Endothelial cell of umbilical vein (primary cell): ENCODE results near the gene CDC14B. TPM values are rescaled to one million over a fixed set of nuclear protein-coding genes. Genes with fewer than 3 reads are reported as not detected.

Experiments
- BruUV-seq: library from RNA; stranded (reverse); fragments of 400-500 nt; replicated peaks from 2 replicates; lab custom pipeline; 2021; lab: Mats Ljungman, UMichigan
- CTCF ChIA-PET: fragments of 300-600, 350-600 bp; sonication (Branson Sonifier 250); formaldehyde crosslinking; loops from one replicate; lab custom pipeline; 2021; ENCODE audit warnings: antibody characterized with exemption, inconsistent platforms; lab: Charles Lee
- POLR2A ChIA-PET: fragments of 300-600, 350-600 bp; sonication (Branson Sonifier 250); formaldehyde crosslinking; loops from one replicate; lab custom pipeline; 2021; ENCODE audit warnings: antibody characterized with exemption, inconsistent platforms; lab: Charles Lee
- DNase-seq: peaks from one replicate; pipeline ENCODE4 v3.0.0-alpha.2; 2011; ENCODE audit warnings: low read depth, low spot score
- FAIRE-seq: peaks from 2 replicates; lab custom pipeline; 2011; peaks lifted over from hg19 to GRCh38; lab: Jason Lieb, UNC
- H2AFZ ChIP-seq: 2 replicates; pipeline ENCODE4 v1.6.0; 2012; ENCODE audit warnings: low read depth, low read length, control low read depth, inconsistent platforms
- H3K27ac ChIP-seq: 2 replicates; pipeline ENCODE4 v1.5.1; 2011; ENCODE audit warnings: low read depth, mild to moderate bottlenecking, control low read depth, low read length, moderate library complexity; ENCODE audit not compliant: insufficient read depth
- H3K27me3 ChIP-seq, 2 experiments: 2 replicates each; pipeline versions ENCODE4 v1.6.0 to v1.6.1; 2011; ENCODE audit warnings: low read length in 2 of 2, mixed read lengths in 1 of 2; ENCODE audit not compliant: control insufficient read depth in 2 of 2, insufficient read depth in 2 of 2
- H3K36me3 ChIP-seq, 2 experiments: 2 replicates in 1 of 2; 3 replicates in 1 of 2; pipeline ENCODE4 v1.5.1; 2011; ENCODE audit warnings: low read length in 2 of 2, mild to moderate bottlenecking in 1 of 2, moderate library complexity in 1 of 2; ENCODE audit not compliant: control insufficient read depth in 2 of 2, insufficient read depth in 2 of 2; ENCODE audit errors: extremely low read depth in 1 of 2
- H3K4me1 ChIP-seq: 3 replicates; pipeline ENCODE4 v1.5.1; 2011; ENCODE audit warnings: mild to moderate bottlenecking, low read length; ENCODE audit not compliant: control insufficient read depth, insufficient read depth; ENCODE audit errors: extremely low read depth
- H3K4me2 ChIP-seq: 2 replicates; pipeline ENCODE4 v1.6.1; 2011; ENCODE audit warnings: low read length, control low read depth, mixed read lengths; ENCODE audit not compliant: insufficient read depth
- H3K4me3 ChIP-seq, 3 experiments: fragments of 200-600 bp in 1 of 3; sonication (generic), shearing (Covaris generic) in 1 of 3; replicated peaks in 1 of 3; 2 replicates each; pipeline ENCODE4 v1.5.1; 2011 to 2016; ENCODE audit warnings: control low read depth in 3 of 3, low read length in 3 of 3, mild to moderate bottlenecking in 2 of 3, inconsistent platforms in 1 of 3, low read depth in 1 of 3, moderate library complexity in 1 of 3; ENCODE audit not compliant: insufficient read depth in 1 of 3
- H3K79me2 ChIP-seq: 2 replicates; pipeline ENCODE4 v1.6.0; 2012; ENCODE audit warnings: low read length, inconsistent platforms; ENCODE audit not compliant: control insufficient read depth, insufficient read depth
- H3K9ac ChIP-seq: replicated peaks from 2 replicates; pipeline ENCODE3; 2011; ENCODE audit warnings: low read length, control low read depth; ENCODE audit not compliant: insufficient read depth; ENCODE audit errors: extremely low read depth
- H3K9me1 ChIP-seq: replicated peaks from 3 replicates; pipeline ENCODE4 v1.6.0; 2011; ENCODE audit warnings: mild to moderate bottlenecking, low read length; ENCODE audit not compliant: control insufficient read depth, insufficient read depth; ENCODE audit errors: extremely low read depth
- H3K9me3 ChIP-seq: replicated peaks from 2 replicates; pipeline ENCODE4 v1.5.1; 2012; ENCODE audit warnings: low read length, inconsistent platforms; ENCODE audit not compliant: control insufficient read depth, insufficient read depth
- H4K20me1 ChIP-seq: replicated peaks from 2 replicates; pipeline ENCODE3; 2011; ENCODE audit warnings: mild to moderate bottlenecking, low read length; ENCODE audit not compliant: control insufficient read depth, insufficient read depth; ENCODE audit errors: extremely low read depth
- EZH2 ChIP-seq: IDR thresholded peaks from 2 replicates; pipeline ENCODE4 v1.6.1; 2012; ENCODE audit warnings: borderline replicate concordance, low read depth, mild to moderate bottlenecking, moderate library complexity, low read length, inconsistent platforms; ENCODE audit not compliant: severe bottlenecking
- FOS ChIP-seq: IDR thresholded peaks from 2 replicates; pipeline ENCODE4 v1.6.1; 2011; ENCODE audit warnings: mild to moderate bottlenecking, low read length, moderate library complexity, borderline replicate concordance; ENCODE audit not compliant: insufficient read depth
- GATA2 ChIP-seq: IDR thresholded peaks from 2 replicates; pipeline ENCODE4 v1.7.0; 2011; ENCODE audit warnings: low read depth, mild to moderate bottlenecking, moderate library complexity, mixed read lengths, low read length; ENCODE audit not compliant: insufficient read length, insufficient read depth
- JUN ChIP-seq: IDR thresholded peaks from 2 replicates; pipeline ENCODE4 v1.6.1; 2011; ENCODE audit warnings: borderline replicate concordance, low read depth; ENCODE audit not compliant: insufficient read length, insufficient read depth
- MYC ChIP-seq: IDR thresholded peaks from one replicate; pipeline ENCODE4 v1.6.1; 2011; ENCODE audit warnings: mild to moderate bottlenecking, low read depth, low read length
- POLR2A ChIP-seq: IDR thresholded peaks from 2 replicates; pipeline ENCODE4 v1.6.1; 2012; ENCODE audit warnings: low read depth, mild to moderate bottlenecking, control low read depth, low read length
- POLR2AphosphoS5 ChIP-seq: IDR thresholded peaks from 2 replicates; pipeline ENCODE4 v1.6.1; 2012; ENCODE audit warnings: low read depth, mild to moderate bottlenecking, control low read depth, low read length, moderate library complexity; ENCODE audit not compliant: insufficient read depth
- dilution Hi-C: fragments of 300-500 bp; cut with MboI; formaldehyde crosslinking; loops from one replicate; pipeline ENCODE4 v1.15.0; 2019; ENCODE audit warnings: low sequenced_read_pairs; ENCODE audit not compliant: extremely low pct_ligation_motif_present
- intact Hi-C: fragments of 100-400 bp; cut with micrococcal nuclease; formaldehyde crosslinking; loops from one replicate; pipeline ENCODE4 v1.10.0; 2022
- polyA plus RNA-seq, 4 experiments: library from polyadenylated mRNA; depleted of rRNA in 3 of 4; stranded (reverse) in 3 of 4; unstranded in 1 of 4; fragments of >200 nt; gene quantifications; 2 replicates each; pipeline versions ENCODE4 v1.2.1 to v1.2.3, GENCODE V29; 2011 to 2012; ENCODE audit warnings: missing spikeins in 1 of 4
- total RNA-seq: library from RNA; stranded (reverse); gene quantifications from 2 replicates; pipeline ENCODE4 v1.2.3, GENCODE V29; 2021
- TF ChIP-seq, protein P1 (sequence below): IDR thresholded peaks from 2 replicates; pipeline ENCODE4 v1.6.1; 2011; ENCODE audit not compliant: insufficient read depth, insufficient read length
- TF ChIP-seq, protein P2 (sequence below), 2 donors: IDR thresholded peaks; 1 replicate in 1 of 2; 2 replicates in 1 of 2; pipeline ENCODE4 v1.5.1; 2011; ENCODE audit warnings: low read length in 2 of 2, mild to moderate bottlenecking in 2 of 2, moderate library complexity in 2 of 2, control low read depth in 1 of 2, inconsistent platforms in 1 of 2, low read depth in 1 of 2; ENCODE audit not compliant: insufficient read depth in 1 of 2; ENCODE audit errors: extremely low read depth in 1 of 2

Gene CDC14B
- total and polyA plus RNA-seq, 2 donors (not counting 3 experiments of a cell fraction or from before 2014, with no cell fraction given): 0.39 to 0.93 TPM

DNA sequence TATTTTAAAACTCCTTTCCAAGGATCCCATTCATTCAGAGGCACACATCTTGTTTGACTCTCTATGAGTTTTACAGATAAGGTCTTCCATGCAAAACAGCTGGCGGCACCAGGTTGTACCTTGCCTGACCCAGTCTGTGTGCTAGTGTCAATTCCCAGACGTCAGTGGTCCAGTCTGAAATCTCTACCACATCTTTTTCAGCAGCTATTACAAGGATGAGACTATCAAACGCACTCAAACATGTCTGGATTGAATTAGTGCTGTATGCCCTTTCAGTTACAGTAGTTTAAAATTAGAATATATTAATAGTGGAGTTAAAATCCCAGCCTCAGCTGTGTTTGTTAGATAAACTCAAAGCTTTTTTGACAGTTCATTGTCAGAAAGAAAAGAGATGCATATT lies 11.7 kb downstream of the CDC14B start:
- no peak overlapping the region for H3K4me2 ChIP-seq
- no peak overlapping the region for H2AFZ ChIP-seq
- no peaks in the 10 kb centered on the region for H3K36me3 ChIP-seq
- H3K4me3 ChIP-seq: no peak overlapping the region
- BruUV-seq: no TSS peak
- no peaks in the 10 kb centered on the region for H3K9me3 ChIP-seq
- H3K79me2 ChIP-seq: no peaks in the 10 kb centered on the region
- H3K27me3 ChIP-seq: peaks cover 13 to 19% of the 10 kb centered on the region in 2 experiments
- DNase-seq: no peak
- FAIRE-seq: no peak
- CTCF ChIA-PET: no interaction called here
- H3K4me1 ChIP-seq: no peaks in the 10 kb centered on the region
- H3K27ac ChIP-seq: no peak overlapping the region
- intact Hi-C loops (no loop called here), dilution Hi-C loops (no loop called here)
- no peaks in the 10 kb centered on the region for H4K20me1 ChIP-seq
- TF ChIP-seq, protein P1, sequence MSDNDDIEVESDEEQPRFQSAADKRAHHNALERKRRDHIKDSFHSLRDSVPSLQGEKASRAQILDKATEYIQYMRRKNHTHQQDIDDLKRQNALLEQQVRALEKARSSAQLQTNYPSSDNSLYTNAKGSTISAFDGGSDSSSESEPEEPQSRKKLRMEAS: no peak
- TF ChIP-seq MYC (no peak), EZH2 (no peak)
- POLR2A ChIA-PET: no interaction called here
- H3K9ac ChIP-seq: no peak overlapping the region
- H3K9me1 ChIP-seq: no peaks in the 10 kb centered on the region

DNA sequence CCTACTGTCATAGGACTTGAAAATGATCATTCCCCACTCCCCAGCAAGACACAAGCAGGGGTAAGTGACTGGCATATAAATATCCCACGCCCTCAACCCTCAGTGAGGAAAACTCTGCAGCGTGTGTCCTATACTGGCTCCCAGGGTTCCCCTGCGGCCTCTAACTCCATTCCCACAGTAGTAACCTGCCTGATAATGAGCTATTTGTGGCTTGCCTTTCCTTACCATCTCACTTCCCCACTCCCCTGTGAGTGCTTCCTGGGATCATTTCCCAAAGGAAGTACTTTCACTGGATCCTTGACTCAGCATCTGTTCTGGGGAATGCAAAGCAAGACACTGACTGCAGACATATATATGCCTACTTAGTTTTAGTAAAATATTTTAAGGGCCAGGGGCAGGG lies 14.3 kb downstream of the CDC14B start:
- no peak for DNase-seq
- ChIA-PET POLR2A (no interaction called here), CTCF (interaction anchor here (1.0 kb wide), 1 partner anchor 373 kb away, joined by 3 read pairs; no protein-coding TSS in a partner anchor)
- H4K20me1 ChIP-seq: no peaks in the 10 kb centered on the region
- no TSS peak for BruUV-seq
- H3K4me2 ChIP-seq: no peak overlapping the region
- H3K4me3 ChIP-seq: no peak overlapping the region
- dilution Hi-C loops: no loop called here
- no peak for TF ChIP-seq POLR2A
- no peak for TF ChIP-seq FOS
- TF ChIP-seq POLR2AphosphoS5: no peak
- TF ChIP-seq EZH2: no peak
- no peak for TF ChIP-seq JUN
- TF ChIP-seq MYC: no peak
- TF ChIP-seq GATA2: no peak
- TF ChIP-seq, protein P2, sequence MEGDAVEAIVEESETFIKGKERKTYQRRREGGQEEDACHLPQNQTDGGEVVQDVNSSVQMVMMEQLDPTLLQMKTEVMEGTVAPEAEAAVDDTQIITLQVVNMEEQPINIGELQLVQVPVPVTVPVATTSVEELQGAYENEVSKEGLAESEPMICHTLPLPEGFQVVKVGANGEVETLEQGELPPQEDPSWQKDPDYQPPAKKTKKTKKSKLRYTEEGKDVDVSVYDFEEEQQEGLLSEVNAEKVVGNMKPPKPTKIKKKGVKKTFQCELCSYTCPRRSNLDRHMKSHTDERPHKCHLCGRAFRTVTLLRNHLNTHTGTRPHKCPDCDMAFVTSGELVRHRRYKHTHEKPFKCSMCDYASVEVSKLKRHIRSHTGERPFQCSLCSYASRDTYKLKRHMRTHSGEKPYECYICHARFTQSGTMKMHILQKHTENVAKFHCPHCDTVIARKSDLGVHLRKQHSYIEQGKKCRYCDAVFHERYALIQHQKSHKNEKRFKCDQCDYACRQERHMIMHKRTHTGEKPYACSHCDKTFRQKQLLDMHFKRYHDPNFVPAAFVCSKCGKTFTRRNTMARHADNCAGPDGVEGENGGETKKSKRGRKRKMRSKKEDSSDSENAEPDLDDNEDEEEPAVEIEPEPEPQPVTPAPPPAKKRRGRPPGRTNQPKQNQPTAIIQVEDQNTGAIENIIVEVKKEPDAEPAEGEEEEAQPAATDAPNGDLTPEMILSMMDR (IDR thresholded peaks at IDR 0.05; ENCODE audit: extremely low read depth in 1 of 2, insufficient read depth in 1 of 2, low read depth in 1 of 2, low read length in 2 of 2): no peak
- TF ChIP-seq, protein P1: no peak
- H3K36me3 ChIP-seq: no peaks in the 10 kb centered on the region
- H2AFZ ChIP-seq: no peak overlapping the region
- no peak for FAIRE-seq
- no peaks in the 10 kb centered on the region for H3K79me2 ChIP-seq
- H3K9me3 ChIP-seq: no peaks in the 10 kb centered on the region
- no peak overlapping the region for H3K27ac ChIP-seq
- peaks cover 0 to 4% of the 10 kb centered on the region in 2 experiments for H3K27me3 ChIP-seq
- H3K9me1 ChIP-seq: no peaks in the 10 kb centered on the region
- H3K4me1 ChIP-seq: no peaks in the 10 kb centered on the region
- H3K9ac ChIP-seq: no peak overlapping the region
- intact Hi-C loops: no loop called here
